SK-N-SH (cell line): ENCODE data around the gene CDH15. TPM values are rescaled to one million over a fixed set of nuclear protein-coding genes. Genes with fewer than 3 reads are reported as not detected.

Experiments used
- CTCF ChIA-PET: fragments of 300-600, 350-600 bp; formaldehyde crosslinking; extraction: SDS; loops from one replicate; lab custom pipeline; 2021; lab: Yijun Ruan, JAX
- POLR2A ChIA-PET: fragments of 350-600 bp; sonication (Branson Sonifier 250); formaldehyde crosslinking; extraction: SDS; loops from one replicate; lab custom pipeline; 2020; ENCODE audit warnings: antibody characterized with exemption, inconsistent platforms; lab: Yijun Ruan, JAX
- DNase-seq: peaks from one replicate; pipeline ENCODE4 v3.0.0; 2012
- H2AFZ ChIP-seq: fragments of 200-600 bp; sonication (generic); 2 replicates; pipeline ENCODE4 v1.8.1; 2016; ENCODE audit warnings: antibody characterized with exemption, mild to moderate bottlenecking, low read depth
- H3F3A ChIP-seq: fragments of 200-600 bp; sonication (generic); replicated peaks from 2 replicates; pipeline ENCODE3; 2016; ENCODE audit warnings: antibody characterized with exemption, mild to moderate bottlenecking; ENCODE audit not compliant: insufficient read depth
- H3K27ac ChIP-seq, 2 experiments: fragments of 200-500 bp in 1 of 2; fragments of 200-600 bp in 1 of 2; sonication (Bioruptor generic) in 1 of 2; sonication (generic), shearing (Covaris generic) in 1 of 2; 2 replicates each; pipeline versions ENCODE4 v1.5.1 to v1.6.1; 2014 to 2016; ENCODE audit warnings: low read depth in 2 of 2, inconsistent platforms in 1 of 2, low read length in 1 of 2, mild to moderate bottlenecking in 1 of 2, mixed read lengths in 1 of 2
- H3K27me3 ChIP-seq: fragments of 200-600 bp; sonication (generic), shearing (Covaris generic); 2 replicates; pipeline ENCODE4 v1.6.1; 2016; ENCODE audit warnings: mixed run types; ENCODE audit not compliant: insufficient read depth
- H3K36me3 ChIP-seq, 2 experiments: fragments of 200-500 bp in 1 of 2; fragments of 200-600 bp in 1 of 2; sonication (Bioruptor generic) in 1 of 2; sonication (generic) in 1 of 2; replicated peaks in 1 of 2; 2 replicates each; pipeline versions ENCODE3 to v1.5.1; 2014 to 2016; ENCODE audit warnings: low read length in 1 of 2, mild to moderate bottlenecking in 1 of 2; ENCODE audit not compliant: insufficient read depth in 2 of 2, control insufficient read depth in 1 of 2
- H3K4me1 ChIP-seq, 2 experiments: fragments of 200-500 bp in 1 of 2; fragments of 200-600 bp in 1 of 2; sonication (Bioruptor generic) in 1 of 2; sonication (generic), shearing (Covaris generic) in 1 of 2; 2 replicates each; pipeline versions ENCODE4 v1.5.1 to v1.6.1; 2014 to 2016; ENCODE audit warnings: low read depth in 1 of 2, low read length in 1 of 2, mixed run types in 1 of 2; ENCODE audit not compliant: insufficient read depth in 2 of 2, control insufficient read depth in 1 of 2
- H3K4me2 ChIP-seq: fragments of 200-600 bp; sonication (generic), shearing (Covaris generic); 2 replicates; pipeline ENCODE4 v1.6.1; 2017; ENCODE audit warnings: mixed run types
- H3K4me3 ChIP-seq, 2 experiments: fragments of 200-500 bp in 1 of 2; fragments of 200-600 bp in 1 of 2; sonication (Bioruptor generic) in 1 of 2; sonication (generic), shearing (Covaris generic) in 1 of 2; 2 replicates each; pipeline versions ENCODE4 v1.5.1 to v1.8.1; 2014 to 2016; ENCODE audit warnings: low read depth in 2 of 2, inconsistent platforms in 1 of 2, low read length in 1 of 2, mild to moderate bottlenecking in 1 of 2, mixed read lengths in 1 of 2, moderate library complexity in 1 of 2
- H3K79me2 ChIP-seq: fragments of 200-600 bp; sonication (generic); 2 replicates; pipeline ENCODE4 v1.8.1; 2017; ENCODE audit warnings: mild to moderate bottlenecking; ENCODE audit not compliant: insufficient read depth
- H3K9ac ChIP-seq: fragments of 200-600 bp; sonication (generic); 2 replicates; pipeline ENCODE4 v1.6.1; 2017; ENCODE audit warnings: mixed run types
- H3K9me2 ChIP-seq: fragments of 200-600 bp; sonication (generic); 2 replicates; pipeline ENCODE4 v1.6.1; 2017; ENCODE audit warnings: mixed run types
- H3K9me3 ChIP-seq: fragments of 200-600 bp; sonication (generic); 2 replicates; pipeline ENCODE4 v1.6.1; 2017; ENCODE audit warnings: mixed run types, mild to moderate bottlenecking, moderate library complexity
- H4K20me1 ChIP-seq: fragments of 200-600 bp; sonication (generic); 2 replicates; pipeline ENCODE4 v1.6.1; 2017; ENCODE audit warnings: mild to moderate bottlenecking, mixed run types; ENCODE audit not compliant: insufficient read depth
- CTCF ChIP-seq: fragments of 200-600 bp; sonication (generic); IDR thresholded peaks from 2 replicates; pipeline ENCODE4 v1.6.1; 2017; ENCODE audit warnings: antibody characterized with exemption, mild to moderate bottlenecking, moderate library complexity
- FOSL2 ChIP-seq: IDR thresholded peaks from 2 replicates; pipeline ENCODE4 v1.4.0; 2012; ENCODE audit warnings: low read depth, mild to moderate bottlenecking, moderate library complexity, borderline replicate concordance
- FOXM1 ChIP-seq: IDR thresholded peaks from 2 replicates; pipeline ENCODE4 v1.4.0; 2012; ENCODE audit warnings: low read depth, mild to moderate bottlenecking
- GATA2 ChIP-seq: sonication (generic); formaldehyde crosslinking; IDR thresholded peaks from 2 replicates; pipeline ENCODE4 v1.5.0; 2020; ENCODE audit warnings: mild to moderate bottlenecking, missing genetic modification reagents
- MAX ChIP-seq: IDR thresholded peaks from 2 replicates; pipeline ENCODE4 v1.4.0; 2012; ENCODE audit warnings: low read depth
- POLR2AphosphoS5 ChIP-seq: IDR thresholded peaks from 2 replicates; pipeline ENCODE4 v1.6.1; 2012; ENCODE audit warnings: low read depth, low read length
- RFX5 ChIP-seq: IDR thresholded peaks from 2 replicates; pipeline ENCODE4 v1.6.1; 2012; ENCODE audit warnings: mild to moderate bottlenecking, improper control_type of control experiment, low read length
- SMC3 ChIP-seq: IDR thresholded peaks from 2 replicates; pipeline ENCODE4 v1.6.1; 2012; ENCODE audit warnings: low read depth, low read length, improper control_type of control experiment
- TCF12 ChIP-seq: IDR thresholded peaks from 2 replicates; pipeline ENCODE4 v1.4.0; 2012
- WGBS: methylation state at CpG from one replicate; pipeline ENCODE4 v1.1.6; 2017; ENCODE audit warnings: low lambda C conversion rate; 5-methylcytosine and 5-hydroxymethylcytosine counted together
- polyA plus RNA-seq, 3 experiments: library from polyadenylated mRNA; depleted of rRNA; stranded (reverse); fragments of >200 nt; gene quantifications; 2 replicates each; pipeline ENCODE4 v1.2.3, GENCODE V29; 2012
- TF ChIP-seq, protein P1 (sequence below): IDR thresholded peaks from 2 replicates; pipeline ENCODE4 v1.6.1; 2012; ENCODE audit warnings: mild to moderate bottlenecking, low read depth, low read length, moderate library complexity
- TF ChIP-seq, protein P2 (sequence below): IDR thresholded peaks from 2 replicates; pipeline ENCODE4 v1.4.0; 2012; ENCODE audit warnings: low read depth, borderline replicate concordance
- TF ChIP-seq, protein P3 (sequence below): IDR thresholded peaks from 2 replicates; pipeline ENCODE4; 2012

The CDH15 gene
- polyA plus RNA-seq, 1 of the 3 experiments (the other 2 are of a cell fraction) = 0.03 TPM

GRCh38 chr16:89178453-89179147 lies 7.1 kb downstream of the CDH15 start (continued):
- TF ChIP-seq, protein P1, sequence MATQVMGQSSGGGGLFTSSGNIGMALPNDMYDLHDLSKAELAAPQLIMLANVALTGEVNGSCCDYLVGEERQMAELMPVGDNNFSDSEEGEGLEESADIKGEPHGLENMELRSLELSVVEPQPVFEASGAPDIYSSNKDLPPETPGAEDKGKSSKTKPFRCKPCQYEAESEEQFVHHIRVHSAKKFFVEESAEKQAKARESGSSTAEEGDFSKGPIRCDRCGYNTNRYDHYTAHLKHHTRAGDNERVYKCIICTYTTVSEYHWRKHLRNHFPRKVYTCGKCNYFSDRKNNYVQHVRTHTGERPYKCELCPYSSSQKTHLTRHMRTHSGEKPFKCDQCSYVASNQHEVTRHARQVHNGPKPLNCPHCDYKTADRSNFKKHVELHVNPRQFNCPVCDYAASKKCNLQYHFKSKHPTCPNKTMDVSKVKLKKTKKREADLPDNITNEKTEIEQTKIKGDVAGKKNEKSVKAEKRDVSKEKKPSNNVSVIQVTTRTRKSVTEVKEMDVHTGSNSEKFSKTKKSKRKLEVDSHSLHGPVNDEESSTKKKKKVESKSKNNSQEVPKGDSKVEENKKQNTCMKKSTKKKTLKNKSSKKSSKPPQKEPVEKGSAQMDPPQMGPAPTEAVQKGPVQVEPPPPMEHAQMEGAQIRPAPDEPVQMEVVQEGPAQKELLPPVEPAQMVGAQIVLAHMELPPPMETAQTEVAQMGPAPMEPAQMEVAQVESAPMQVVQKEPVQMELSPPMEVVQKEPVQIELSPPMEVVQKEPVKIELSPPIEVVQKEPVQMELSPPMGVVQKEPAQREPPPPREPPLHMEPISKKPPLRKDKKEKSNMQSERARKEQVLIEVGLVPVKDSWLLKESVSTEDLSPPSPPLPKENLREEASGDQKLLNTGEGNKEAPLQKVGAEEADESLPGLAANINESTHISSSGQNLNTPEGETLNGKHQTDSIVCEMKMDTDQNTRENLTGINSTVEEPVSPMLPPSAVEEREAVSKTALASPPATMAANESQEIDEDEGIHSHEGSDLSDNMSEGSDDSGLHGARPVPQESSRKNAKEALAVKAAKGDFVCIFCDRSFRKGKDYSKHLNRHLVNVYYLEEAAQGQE = no peak
- TF ChIP-seq TCF12 = no peak
- TF ChIP-seq, protein P2, sequence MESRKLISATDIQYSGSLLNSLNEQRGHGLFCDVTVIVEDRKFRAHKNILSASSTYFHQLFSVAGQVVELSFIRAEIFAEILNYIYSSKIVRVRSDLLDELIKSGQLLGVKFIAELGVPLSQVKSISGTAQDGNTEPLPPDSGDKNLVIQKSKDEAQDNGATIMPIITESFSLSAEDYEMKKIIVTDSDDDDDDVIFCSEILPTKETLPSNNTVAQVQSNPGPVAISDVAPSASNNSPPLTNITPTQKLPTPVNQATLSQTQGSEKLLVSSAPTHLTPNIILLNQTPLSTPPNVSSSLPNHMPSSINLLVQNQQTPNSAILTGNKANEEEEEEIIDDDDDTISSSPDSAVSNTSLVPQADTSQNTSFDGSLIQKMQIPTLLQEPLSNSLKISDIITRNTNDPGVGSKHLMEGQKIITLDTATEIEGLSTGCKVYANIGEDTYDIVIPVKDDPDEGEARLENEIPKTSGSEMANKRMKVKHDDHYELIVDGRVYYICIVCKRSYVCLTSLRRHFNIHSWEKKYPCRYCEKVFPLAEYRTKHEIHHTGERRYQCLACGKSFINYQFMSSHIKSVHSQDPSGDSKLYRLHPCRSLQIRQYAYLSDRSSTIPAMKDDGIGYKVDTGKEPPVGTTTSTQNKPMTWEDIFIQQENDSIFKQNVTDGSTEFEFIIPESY = no peak

GRCh38 chr16:89179148-89179484 lies 7.6 kb downstream of the CDH15 start:
- Histone ChIP-seq H3K27me3 (peaks cover 59% of the 10 kb centered on the region), H3K9me3 (no peaks in the 10 kb centered on the region), H3K79me2 (no peaks in the 10 kb centered on the region), H3F3A (no peaks in the 10 kb centered on the region), H3K36me3 (no peaks in the 10 kb centered on the region), H4K20me1 (no peaks in the 10 kb centered on the region), H3K9me2 (no peaks in the 10 kb centered on the region), H3K4me3 (no peak overlapping the region), H3K4me1 (no peaks in the 10 kb centered on the region; a peak in 1 of 4 replicates), H2AFZ (no peak overlapping the region), H3K9ac (no peak overlapping the region), H3K4me2 (no peak overlapping the region), H3K27ac (no peak overlapping the region)
- TF ChIP-seq CTCF (no peak), FOSL2 (no peak), GATA2 (CRISPR knock-in tag) (no peak), RFX5 (no peak), POLR2AphosphoS5 (no peak), FOXM1 (no peak), MAX (no peak), SMC3 (no peak)
- TF ChIP-seq, protein P3, sequence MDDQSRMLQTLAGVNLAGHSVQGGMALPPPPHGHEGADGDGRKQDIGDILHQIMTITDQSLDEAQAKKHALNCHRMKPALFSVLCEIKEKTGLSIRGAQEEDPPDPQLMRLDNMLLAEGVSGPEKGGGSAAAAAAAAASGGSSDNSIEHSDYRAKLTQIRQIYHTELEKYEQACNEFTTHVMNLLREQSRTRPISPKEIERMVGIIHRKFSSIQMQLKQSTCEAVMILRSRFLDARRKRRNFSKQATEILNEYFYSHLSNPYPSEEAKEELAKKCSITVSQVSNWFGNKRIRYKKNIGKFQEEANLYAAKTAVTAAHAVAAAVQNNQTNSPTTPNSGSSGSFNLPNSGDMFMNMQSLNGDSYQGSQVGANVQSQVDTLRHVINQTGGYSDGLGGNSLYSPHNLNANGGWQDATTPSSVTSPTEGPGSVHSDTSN = no peak
- DNase-seq = no peak
- ChIA-PET CTCF (interaction anchor here (0.7 to 5.8 kb wide), 2 partner anchors 12 to 362 kb away, joined by 3 to 33 read pairs; no protein-coding TSS in a partner anchor), POLR2A (interaction anchor here (0.7 kb wide), 1 partner anchor 205 kb away, joined by 4 read pairs; no protein-coding TSS in a partner anchor)
- 54% methylated on average over 13 of the region's 19 CpGs for WGBS
